ENCODE measurements around the gene CAPN5. TPM values are rescaled to one million over a fixed set of nuclear protein-coding genes. Genes with fewer than 3 reads are reported as not detected.
A peak's percentile ranks its signal among the peaks of the same experiment; 100 is the strongest.
"Not testable (repeated sequence)": the region's sequence is repeated elsewhere in the genome, so short reads cannot be mapped to it uniquely, and the experiment has no call there.

Gene CAPN5
- 2.6 TPM for total RNA-seq
- long read RNA-seq, full-length matches to known transcripts, result 3 of 4 reads
- long read RNA-seq, partial matches to known transcripts, result 0 of 4 reads
- long read RNA-seq, other reads (novel, unspliced or antisense), result 1 of 4 reads

DNA sequence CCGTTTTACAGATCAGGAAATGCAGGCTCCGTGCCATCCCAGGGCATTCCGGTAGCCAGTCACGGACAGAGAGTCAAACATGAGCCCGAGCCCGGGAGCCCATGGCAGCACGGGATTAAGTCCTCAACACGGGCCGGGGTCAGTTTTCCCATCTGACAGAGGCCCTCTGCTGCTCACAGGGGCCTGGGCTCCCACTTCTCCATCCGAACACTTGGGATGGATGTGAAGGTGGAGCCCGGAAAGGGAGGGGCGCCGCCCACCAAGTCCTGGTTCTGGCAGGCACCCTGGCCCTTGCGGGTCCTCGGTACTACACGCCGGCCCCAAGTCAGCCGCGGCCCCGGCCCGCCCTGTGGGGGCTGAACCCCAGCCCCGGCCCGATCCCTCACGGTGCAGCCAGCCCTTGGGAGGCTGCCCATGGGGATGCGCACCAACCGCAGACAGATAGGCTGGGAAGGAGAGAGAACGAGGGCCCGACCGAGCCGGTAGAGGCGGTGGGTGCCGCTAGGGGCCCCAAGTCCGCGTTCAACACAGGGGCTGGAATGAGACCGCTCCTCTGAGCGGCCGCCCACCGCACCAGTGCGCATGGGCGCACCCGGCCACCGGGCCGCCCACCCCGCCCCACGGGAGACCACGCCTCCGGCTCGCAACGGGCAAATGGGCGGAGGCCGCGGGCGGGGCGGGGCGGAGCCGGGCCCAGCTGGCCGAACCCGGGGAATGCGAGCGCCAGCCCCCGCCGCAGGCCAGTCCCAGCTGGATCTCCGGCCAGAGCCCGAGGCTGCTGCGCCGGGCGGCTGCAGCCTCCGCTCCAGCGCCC lies at the start of gene CAPN5:
TSS of gene CAPN5 (plus strand) at position 743 of the 814 bp plus-strand sequence. CDS start 17,916 bp downstream, outside the sequence.
- intact Hi-C loops (cut with DNase I), result no loop called here
- DNase-seq (peak; percentile 95), ATAC-seq (ENCODE audit: poor library complexity) (peak; percentile 99)

- DNase-seq; intact Hi-C loops (cut with DNase I); ATAC-seq (ENCODE audit: poor library complexity): not testable (repeated sequence)
These were observed 48.3 kb upstream of the CAPN5 start for GRCh38 chr11:77018396-77018924.

DNA sequence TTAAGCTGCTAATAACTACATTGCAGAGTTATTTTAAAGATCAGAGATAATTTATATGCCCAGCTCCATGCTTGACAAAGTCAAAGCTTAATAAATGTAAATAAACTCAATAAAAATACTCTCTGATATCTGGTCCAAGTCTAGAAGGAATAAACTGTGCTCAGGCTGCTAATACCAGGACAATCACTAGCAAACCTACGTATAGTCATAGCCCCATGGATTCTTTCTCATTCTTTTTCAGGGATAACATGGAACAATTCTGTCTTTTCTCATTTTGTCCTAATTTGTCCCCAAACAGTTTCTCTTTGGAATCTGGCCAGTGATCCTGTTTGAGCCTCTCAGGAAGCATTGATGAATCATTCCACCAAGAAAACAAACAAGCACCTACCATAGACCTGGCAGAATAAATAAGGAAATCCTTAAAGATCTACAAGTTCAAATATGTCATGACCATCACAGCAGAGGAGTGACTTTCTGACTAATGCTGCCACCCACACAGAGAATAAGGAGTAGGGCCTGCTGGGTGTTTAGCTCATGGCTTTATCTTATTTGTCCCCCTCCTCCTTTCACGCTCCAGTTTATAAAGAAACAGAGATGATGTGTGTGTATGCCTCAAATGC lies 46.7 kb upstream of the CAPN5 start:
- intact Hi-C loops (cut with DNase I), result no loop called here
- DNase-seq, result no peak
- no peak for ATAC-seq (ENCODE audit: poor library complexity)

DNA sequence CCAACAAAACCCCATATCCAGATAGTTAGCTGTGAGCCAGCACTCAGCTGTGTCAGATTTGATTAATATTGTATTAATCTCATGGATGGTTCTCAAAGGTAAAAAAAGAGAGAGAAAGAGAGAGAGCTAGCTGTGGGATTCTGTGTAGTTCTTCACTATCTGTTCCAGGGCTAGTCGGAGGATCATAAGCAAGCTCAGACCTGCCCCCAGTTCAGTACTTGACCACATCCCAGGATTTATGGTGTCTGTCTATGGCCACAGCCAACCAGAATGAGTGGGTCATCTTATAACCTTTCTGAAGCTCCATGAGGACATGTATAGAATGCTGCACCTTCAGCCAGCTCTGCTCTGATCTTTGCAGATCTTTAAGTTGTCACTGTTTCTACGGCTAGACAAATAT lies 46.0 kb upstream of the CAPN5 start:
- DNase-seq (no peak), ATAC-seq (ENCODE audit: poor library complexity) (no peak)
- intact Hi-C loops (cut with DNase I), result no loop called here

- DNase-seq (no peak), ATAC-seq (ENCODE audit: poor library complexity) (no peak)
- intact Hi-C loops (cut with DNase I), result no loop called here
These were observed 42.0 kb upstream of the CAPN5 start for GRCh38 chr11:77024745-77025144.

DNA sequence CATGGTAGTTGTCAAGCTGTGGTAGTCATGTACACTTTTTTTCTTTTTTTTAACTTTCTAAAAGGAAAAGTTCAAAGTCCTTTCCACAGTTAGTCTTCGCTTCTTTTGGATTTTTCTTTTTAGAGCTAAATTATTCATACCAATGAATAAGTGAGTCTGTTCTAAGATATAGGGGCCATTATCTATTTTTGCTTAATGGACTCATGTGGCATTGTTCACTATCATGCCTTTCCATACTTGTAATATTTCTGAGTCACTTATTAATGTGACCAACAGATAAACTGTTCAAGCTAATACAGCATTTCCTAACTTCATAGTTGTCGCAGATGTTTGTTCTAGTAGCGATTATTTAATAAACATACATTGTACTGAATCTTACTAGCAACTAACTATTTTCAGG lies 40.5 kb upstream of the CAPN5 start:
- intact Hi-C loops (cut with DNase I), result no loop called here
- DNase-seq (no peak), ATAC-seq (ENCODE audit: poor library complexity) (no peak)

DNA sequence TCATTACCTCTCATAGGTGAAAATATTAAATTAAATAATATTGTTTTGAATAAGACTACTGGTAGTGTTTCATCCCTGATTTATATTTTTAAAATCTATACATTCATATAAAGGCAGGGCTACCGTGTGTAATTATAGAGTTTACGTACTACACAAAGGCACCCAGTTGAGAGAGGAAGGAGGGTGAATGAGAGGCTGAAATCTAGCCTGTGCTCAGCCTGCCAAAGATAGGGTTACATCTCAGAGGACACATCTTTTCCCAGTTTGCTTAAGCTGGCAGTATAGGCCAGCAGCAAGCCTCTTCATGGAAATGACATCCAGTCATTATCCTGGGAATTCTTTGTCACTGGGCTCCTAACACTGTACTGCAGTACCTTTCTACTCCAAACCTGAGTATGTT lies 40.0 kb upstream of the CAPN5 start:
- ATAC-seq (ENCODE audit: poor library complexity) (peak; percentile 39), DNase-seq (no peak)
- intact Hi-C loops (cut with DNase I), result no loop called here

DNA sequence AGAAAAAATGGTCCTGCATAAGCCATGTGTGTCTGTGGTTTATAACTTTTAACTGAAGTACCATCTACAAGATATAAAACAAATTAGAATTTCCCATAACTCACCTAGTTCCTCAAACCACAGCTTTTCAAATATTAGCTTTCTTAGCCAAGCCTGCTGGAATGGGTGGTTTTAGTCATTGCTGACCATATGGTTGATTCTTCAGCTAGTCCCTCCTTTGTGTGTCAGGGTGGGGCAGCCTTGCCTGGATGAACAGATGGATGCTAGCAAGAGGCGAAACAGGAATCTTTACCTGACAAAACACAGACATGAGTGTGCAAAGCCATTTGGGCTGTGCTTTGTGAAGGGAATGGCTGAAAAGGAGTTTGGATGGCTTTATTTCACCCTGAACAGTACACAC lies 39.5 kb upstream of the CAPN5 start:
- no peak for ATAC-seq (ENCODE audit: poor library complexity)
- intact Hi-C loops (cut with DNase I), result no loop called here

DNA sequence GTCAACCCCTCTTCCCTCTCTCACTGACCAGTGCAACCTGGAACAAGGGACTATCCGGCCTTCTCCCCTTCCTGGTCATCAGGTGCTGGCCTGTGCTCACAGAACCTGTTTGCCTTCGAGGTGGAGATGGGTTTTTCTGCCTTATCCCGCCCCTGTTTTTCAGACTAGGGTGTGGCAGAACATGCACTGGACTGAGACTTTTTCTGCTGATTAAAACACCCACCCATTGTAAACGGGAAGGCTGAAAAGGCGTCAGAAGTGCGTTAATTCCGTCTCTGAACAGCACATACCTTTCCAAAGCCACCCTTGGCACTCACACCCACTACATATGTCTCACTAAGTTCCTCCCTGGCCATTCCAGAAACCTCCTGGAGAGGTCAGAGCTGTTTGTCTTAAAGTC lies 36.9 kb upstream of the CAPN5 start:
- no peak for ATAC-seq (ENCODE audit: poor library complexity)
- no peak for DNase-seq
- intact Hi-C loops (cut with DNase I), result no loop called here

More for the DNA sequence above, 39.5 kb upstream of the CAPN5 start:
- DNase-seq, result no peak

DNA sequence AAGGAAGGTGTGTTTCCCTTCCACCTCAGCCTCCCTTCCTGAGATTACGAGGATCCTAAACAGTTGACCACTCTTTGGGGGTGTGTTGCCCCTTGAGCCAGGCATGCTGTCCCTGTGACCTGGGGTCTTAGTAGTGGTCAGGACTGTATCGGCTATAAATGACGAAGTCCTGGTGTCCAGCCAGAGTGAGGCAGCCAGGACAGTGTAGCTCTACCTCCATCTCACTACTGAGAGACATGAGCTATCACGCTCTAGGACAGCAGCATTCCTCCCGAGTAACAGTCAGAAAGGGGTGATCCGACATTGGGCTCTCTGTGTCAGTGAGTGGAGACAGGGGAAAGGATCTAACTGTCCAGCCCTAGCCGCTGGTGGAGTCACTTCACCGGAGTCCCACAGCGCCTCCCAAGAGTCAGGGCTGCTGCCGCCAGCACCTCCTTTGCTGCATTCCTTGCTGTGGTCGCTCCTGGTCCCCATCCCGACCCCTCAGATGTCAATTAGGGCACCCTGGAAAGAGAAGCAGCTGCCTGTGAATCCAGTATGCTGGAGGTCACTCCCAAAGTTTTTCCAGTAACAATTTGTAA lies 35.8 kb upstream of the CAPN5 start:
- ATAC-seq (ENCODE audit: poor library complexity) (no peak), DNase-seq (no peak)
- intact Hi-C loops (cut with DNase I), result no loop called here

- intact Hi-C loops (cut with DNase I), result no loop called here
These were observed 35.2 kb upstream of the CAPN5 start for GRCh38 chr11:77031599-77031998.

GRCh38 chr11:77035039-77035438 lies 31.7 kb upstream of the CAPN5 start:
- intact Hi-C loops (cut with DNase I), result no loop called here
- no peak for ATAC-seq (ENCODE audit: poor library complexity)
- no peak for DNase-seq

More at GRCh38 chr11:77031599-77031998, 35.2 kb upstream of the CAPN5 start:
- ATAC-seq (ENCODE audit: poor library complexity), result no peak
- DNase-seq, result no peak

GRCh38 chr11:77035580-77035979 lies 31.2 kb upstream of the CAPN5 start:
- intact Hi-C loops (cut with DNase I), result no loop called here
- DNase-seq, result no peak
- ATAC-seq (ENCODE audit: poor library complexity), result no peak

DNA sequence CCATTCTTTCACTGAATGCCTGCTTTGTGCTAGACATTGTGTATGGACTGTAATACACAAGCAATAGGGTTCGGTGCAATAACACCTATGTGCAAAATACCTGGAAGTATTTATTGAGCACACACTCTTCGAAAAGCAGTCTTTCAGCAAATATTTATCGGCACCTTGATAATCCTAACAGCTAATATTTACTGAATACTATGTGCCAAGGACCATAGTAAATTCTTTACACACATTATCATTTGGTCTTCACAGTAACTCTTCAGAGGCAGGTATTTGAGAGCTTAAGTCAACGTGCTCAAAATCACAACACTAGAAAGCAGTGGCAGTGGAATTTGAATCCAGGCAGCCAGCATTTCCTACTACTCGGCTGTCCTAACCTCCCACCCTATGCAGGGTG lies 30.4 kb upstream of the CAPN5 start:
- ATAC-seq (ENCODE audit: poor library complexity), result no peak
- intact Hi-C loops (cut with DNase I), result no loop called here
- DNase-seq, result no peak

DNA sequence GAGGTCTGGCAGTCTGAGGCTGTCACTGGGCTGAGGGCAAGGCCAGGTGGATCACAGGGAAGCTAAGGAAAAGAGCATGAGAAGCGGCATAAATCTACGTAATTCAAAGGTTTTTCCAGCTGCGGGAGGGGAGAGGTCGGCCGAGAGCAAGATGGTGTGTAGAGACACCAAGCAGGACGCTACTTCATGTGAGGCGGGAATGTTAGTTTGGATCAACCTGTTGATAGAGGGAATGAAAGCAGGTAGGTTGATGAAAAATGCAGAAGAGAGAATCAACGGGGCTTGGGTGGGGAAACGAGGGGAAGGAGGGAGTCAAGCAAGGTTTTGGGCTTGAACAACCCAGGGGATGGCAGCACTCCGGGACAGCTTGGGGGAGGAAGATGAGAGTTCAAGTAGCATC lies 29.7 kb upstream of the CAPN5 start:
- no peak for ATAC-seq (ENCODE audit: poor library complexity)
- intact Hi-C loops (cut with DNase I), result no loop called here
- no peak for DNase-seq

- no peak for ATAC-seq (ENCODE audit: poor library complexity)
- intact Hi-C loops (cut with DNase I), result no loop called here
These were observed 28.5 kb upstream of the CAPN5 start for GRCh38 chr11:77038029-77038824.

DNA sequence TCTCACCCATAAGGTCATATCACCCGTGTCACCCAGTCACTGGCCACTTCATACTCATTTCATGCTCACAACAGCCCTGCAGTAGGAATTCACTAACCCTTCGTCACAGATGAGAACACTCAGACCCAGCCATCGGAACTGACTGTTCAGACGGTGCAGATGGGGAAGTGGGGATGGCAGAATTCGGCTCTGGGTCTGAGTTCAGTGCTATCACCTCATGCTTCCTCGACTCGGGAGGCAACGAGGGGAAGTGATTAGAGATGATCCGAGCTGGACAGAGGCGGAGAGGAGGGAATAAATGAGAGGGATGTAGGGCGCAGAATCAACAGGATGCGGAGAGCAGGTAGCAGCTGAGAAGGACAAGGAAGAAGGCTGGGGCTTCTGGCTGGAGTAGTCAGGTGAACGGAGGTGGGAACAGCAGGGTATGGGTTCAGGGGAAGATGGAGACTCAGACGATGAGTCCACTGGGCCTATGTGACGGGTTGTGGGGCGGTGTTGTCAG lies 27.9 kb upstream of the CAPN5 start:
- intact Hi-C loops (cut with DNase I), result no loop called here
- DNase-seq (no peak), ATAC-seq (ENCODE audit: poor library complexity) (no peak)

More at GRCh38 chr11:77038029-77038824, 28.5 kb upstream of the CAPN5 start:
- DNase-seq, result no peak
